Measurements from ENCODE around the gene CENPV.

DNA sequence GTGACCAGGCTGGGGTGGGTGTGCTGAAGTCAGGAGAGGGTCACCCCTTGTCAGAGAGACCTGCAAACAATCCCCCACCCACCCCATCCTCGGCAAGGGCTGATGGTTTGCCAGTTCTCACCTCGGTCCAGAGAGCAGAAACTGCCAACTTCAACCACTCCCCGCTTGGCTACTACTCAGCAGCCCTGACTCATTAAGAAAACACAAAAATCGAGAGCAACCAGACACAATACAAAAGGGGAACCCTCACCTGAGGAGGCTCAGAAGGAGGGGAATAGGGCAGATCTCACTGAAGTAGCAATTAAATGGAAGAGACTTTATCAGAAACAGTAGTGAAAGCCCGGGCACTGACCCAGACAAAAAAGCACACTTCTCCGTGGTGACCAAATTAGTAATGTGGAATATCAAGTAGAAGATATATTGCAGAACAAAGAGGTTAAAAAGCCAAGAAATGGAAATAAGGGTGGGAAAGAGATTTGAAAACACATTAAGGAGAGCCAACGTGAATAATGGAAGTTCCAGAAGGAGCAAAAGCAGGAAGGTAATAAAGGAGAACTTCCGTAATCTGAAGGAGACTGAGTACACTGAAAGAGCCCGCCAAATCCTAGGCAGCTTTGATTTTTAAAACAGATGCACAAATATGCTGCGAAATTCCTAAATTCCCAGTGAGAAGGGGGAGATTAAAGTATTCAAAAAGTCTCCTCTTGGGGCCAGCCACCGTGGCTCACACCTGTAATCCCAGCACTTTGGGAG is 23.6 kb downstream of the CENPV start:
- TF ChIP-seq CEBPB (IDR thresholded peaks at IDR 0.05; ENCODE audit: borderline replicate concordance in 1 of 2, low read depth in 2 of 2, low read length in 2 of 2) = no peak
- TF ChIP-seq YBX1 (IDR thresholded peaks at IDR 0.05) = no peak
- no peak for TF ChIP-seq BACH1 (IDR thresholded peaks at IDR 0.05; ENCODE audit: borderline replicate concordance)
- no peak for TF ChIP-seq POU2F2 (IDR thresholded peaks at IDR 0.05; ENCODE audit: borderline replicate concordance, low read depth, low read length)
- no peak for TF ChIP-seq NR2C2 (IDR thresholded peaks at IDR 0.05; ENCODE audit: borderline replicate concordance, control insufficient read depth, insufficient read length, low read depth)
- TF ChIP-seq CTCF (IDR thresholded peaks at IDR 0.05 in 2 of 3, conservative IDR thresholded peaks at IDR 0.05 in 1 of 3; ENCODE audit: control insufficient read depth in 2 of 3, extremely low read depth in 1 of 3, insufficient read depth in 1 of 3, low read depth in 3 of 3, low read length in 3 of 3) = no peak
- TF ChIP-seq ZNF274 (IDR thresholded peaks at IDR 0.05; ENCODE audit: insufficient read depth, insufficient read length) = no peak
- no peak for TF ChIP-seq TCF3 (IDR thresholded peaks at IDR 0.05; ENCODE audit: borderline replicate concordance, insufficient read depth, low read depth, low read length)
- TF ChIP-seq, protein P1, sequence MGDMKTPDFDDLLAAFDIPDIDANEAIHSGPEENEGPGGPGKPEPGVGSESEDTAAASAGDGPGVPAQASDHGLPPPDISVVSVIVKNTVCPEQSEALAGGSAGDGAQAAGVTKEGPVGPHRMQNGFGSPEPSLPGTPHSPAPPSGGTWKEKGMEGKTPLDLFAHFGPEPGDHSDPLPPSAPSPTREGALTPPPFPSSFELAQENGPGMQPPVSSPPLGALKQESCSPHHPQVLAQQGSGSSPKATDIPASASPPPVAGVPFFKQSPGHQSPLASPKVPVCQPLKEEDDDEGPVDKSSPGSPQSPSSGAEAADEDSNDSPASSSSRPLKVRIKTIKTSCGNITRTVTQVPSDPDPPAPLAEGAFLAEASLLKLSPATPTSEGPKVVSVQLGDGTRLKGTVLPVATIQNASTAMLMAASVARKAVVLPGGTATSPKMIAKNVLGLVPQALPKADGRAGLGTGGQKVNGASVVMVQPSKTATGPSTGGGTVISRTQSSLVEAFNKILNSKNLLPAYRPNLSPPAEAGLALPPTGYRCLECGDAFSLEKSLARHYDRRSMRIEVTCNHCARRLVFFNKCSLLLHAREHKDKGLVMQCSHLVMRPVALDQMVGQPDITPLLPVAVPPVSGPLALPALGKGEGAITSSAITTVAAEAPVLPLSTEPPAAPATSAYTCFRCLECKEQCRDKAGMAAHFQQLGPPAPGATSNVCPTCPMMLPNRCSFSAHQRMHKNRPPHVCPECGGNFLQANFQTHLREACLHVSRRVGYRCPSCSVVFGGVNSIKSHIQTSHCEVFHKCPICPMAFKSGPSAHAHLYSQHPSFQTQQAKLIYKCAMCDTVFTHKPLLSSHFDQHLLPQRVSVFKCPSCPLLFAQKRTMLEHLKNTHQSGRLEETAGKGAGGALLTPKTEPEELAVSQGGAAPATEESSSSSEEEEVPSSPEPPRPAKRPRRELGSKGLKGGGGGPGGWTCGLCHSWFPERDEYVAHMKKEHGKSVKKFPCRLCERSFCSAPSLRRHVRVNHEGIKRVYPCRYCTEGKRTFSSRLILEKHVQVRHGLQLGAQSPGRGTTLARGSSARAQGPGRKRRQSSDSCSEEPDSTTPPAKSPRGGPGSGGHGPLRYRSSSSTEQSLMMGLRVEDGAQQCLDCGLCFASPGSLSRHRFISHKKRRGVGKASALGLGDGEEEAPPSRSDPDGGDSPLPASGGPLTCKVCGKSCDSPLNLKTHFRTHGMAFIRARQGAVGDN (IDR thresholded peaks at IDR 0.05) = no peak
- no peak for TF ChIP-seq USF2 (IDR thresholded peaks at IDR 0.05; ENCODE audit: borderline replicate concordance, low read depth, low read length)
- no peak for TF ChIP-seq RBBP5 (conservative IDR thresholded peaks at IDR 0.05)
- TF ChIP-seq ZNF217 (IDR thresholded peaks at IDR 0.05) = no peak
- no peak for TF ChIP-seq BMI1 (IDR thresholded peaks at IDR 0.05; ENCODE audit: borderline replicate concordance)
